HG02610 (cell line): Measurements from ENCODE around the gene LTB.

Experiments
- ATAC-seq: cut with Tn5 transposase; IDR thresholded peaks from one replicate; pipeline ENCODE4 v1.9.1; 2021; ENCODE audit warnings: mild to moderate bottlenecking, moderate library complexity; ENCODE audit not compliant: unreplicated experiment

Gene LTB

DNA sequence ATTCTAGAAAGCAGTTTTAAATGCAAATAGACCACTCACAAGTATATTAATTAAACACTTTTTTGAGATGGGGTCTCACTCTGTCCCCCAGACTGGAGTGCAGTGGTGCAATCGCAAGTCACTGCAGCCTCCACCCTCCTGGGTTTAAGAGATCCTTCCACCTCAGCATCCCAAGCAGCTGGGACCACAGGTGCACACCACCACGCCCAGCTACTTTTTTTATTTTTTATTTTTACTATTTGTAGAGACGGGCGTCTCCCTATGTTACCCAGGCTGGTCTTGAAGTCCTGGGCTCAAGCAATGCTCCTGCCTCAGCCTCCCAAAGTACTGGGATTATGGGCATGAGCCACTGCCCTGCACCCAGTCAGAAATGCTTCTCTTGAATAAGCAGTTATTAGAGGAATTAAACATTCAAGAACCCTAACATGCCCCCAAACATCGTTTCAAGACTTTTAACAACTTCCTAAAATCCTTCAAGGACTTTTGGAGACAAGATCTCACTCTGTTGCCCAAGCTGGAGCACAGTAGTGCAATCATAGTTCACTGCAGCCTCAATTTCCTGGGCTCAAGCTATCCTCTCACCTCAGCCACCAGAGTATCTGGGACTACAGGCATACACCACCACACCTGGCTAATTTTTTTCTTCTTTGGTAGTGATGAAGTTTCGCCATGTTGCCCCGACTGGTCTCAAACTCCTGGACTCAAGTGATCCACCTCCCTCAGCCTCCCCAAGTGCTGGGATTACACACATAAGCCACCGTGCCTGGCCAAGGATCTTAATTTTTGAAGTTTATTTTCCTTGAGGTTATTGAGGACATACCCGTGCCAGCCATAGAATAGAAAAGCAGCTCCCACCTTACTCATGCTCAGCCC, 50.2 kb downstream of the LTB start:
- ATAC-seq: no peak

DNA sequence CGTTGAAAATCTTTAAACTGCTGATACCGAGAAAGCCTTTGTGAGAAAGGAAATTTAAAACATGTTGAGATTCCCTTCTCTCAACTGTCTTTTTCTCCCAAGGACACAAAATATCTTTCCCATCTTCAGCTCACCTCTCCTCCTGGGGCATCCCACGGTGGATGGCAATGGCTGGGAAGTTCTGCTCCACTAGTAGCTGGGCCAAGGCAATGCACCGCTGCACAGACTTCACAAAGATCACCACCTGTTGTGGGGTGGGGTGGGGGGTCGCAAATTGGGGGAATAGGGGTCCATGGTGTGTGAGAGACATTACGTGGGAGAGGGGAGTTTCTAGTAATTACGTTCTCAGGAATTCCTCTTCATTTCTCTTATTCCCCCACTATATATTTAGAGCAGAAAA, 51.1 kb downstream of the LTB start:
- ATAC-seq: no peak

DNA sequence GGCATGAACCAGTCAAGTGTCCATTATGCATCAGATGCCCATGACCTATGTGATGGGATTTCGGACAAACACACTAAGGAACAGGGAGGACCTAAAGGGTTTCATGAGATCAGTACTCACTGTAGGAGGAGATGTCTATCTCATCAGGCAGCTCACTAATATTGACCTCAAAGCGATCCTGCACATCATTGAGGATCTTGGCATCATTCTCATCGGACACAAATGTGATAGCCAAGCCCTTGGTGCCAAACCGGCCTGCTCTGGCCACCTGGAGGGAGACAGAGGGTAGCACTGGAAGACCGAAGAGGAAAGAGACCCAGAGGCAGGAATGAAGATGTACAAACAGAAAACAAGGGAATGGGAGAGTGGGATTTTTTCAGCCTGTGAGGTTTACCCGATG, 51.6 kb downstream of the LTB start:
- no peak for ATAC-seq
